Spleen (tissue), 11 donors: ENCODE results near the gene PTPN9. TPM values are rescaled to one million over a fixed set of nuclear protein-coding genes. Genes with fewer than 3 reads are reported as not detected.
"Not testable (repeated sequence)": the region's sequence is repeated elsewhere in the genome, so short reads cannot be mapped to it uniquely, and the experiment has no call there.

Source experiments
- DNase-seq: peaks from one replicate; pipeline ENCODE4 v3.0.0-alpha.2; 2020
- H3K27ac ChIP-seq, 8 donors: fragments of 200-600 bp; sonication (generic) in 7 of 8; 1 replicate in 4 of 8; 2 replicates in 4 of 8; pipeline versions ENCODE4 v1.5.0 to v1.8.0; 2016 to 2021; ENCODE audit warnings: inconsistent platforms in 4 of 8, mild to moderate bottlenecking in 4 of 8, moderate library complexity in 1 of 8
- H3K27me3 ChIP-seq, 7 donors: fragments of 200-600 bp; sonication (generic) in 6 of 7; replicated peaks in 1 of 7; 1 replicate in 4 of 7; 2 replicates in 3 of 7; pipeline versions ENCODE4 v1.5.0 to v1.8.0; 2016 to 2021; ENCODE audit warnings: inconsistent platforms in 3 of 7, mild to moderate bottlenecking in 1 of 7
- H3K36me3 ChIP-seq, 6 donors: fragments of 200-600 bp; sonication (generic) in 5 of 6; 1 replicate in 4 of 6; 2 replicates in 2 of 6; pipeline versions ENCODE4 v1.5.0 to v1.8.0; 2016 to 2021; ENCODE audit warnings: inconsistent platforms in 2 of 6
- H3K4me1 ChIP-seq, 6 donors: fragments of 200-600 bp; sonication (generic) in 5 of 6; 1 replicate in 3 of 6; 2 replicates in 3 of 6; pipeline versions ENCODE4 v1.5.0 to v1.8.0; 2016 to 2021; ENCODE audit warnings: inconsistent platforms in 3 of 6
- H3K4me3 ChIP-seq, 8 donors: fragments of 200-600 bp; sonication (generic) in 7 of 8; 1 replicate in 4 of 8; 2 replicates in 4 of 8; pipeline versions ENCODE4 v1.5.0 to v1.8.0; 2016 to 2021; ENCODE audit warnings: inconsistent platforms in 4 of 8, mild to moderate bottlenecking in 4 of 8, moderate library complexity in 2 of 8
- H3K9me3 ChIP-seq, 8 donors: fragments of 200-600 bp; sonication (generic) in 7 of 8; 1 replicate in 4 of 8; 2 replicates in 4 of 8; pipeline versions ENCODE4 v1.5.0 to v1.8.0; 2016 to 2021; ENCODE audit warnings: inconsistent platforms in 4 of 8
- CTCF ChIP-seq, 11 experiments: fragments of 200-600 bp in 7 of 11; fragments of 450-650 bp in 4 of 11; sonication (generic) in 4 of 11; IDR thresholded peaks in 8 of 11; conservative IDR thresholded peaks in 3 of 11; 1 replicate in 7 of 11; 2 replicates in 4 of 11; pipeline versions ENCODE4 v1.4.0 to v1.8.0; 2016 to 2021; ENCODE audit warnings: antibody characterized with exemption in 11 of 11, inconsistent platforms in 4 of 11, mild to moderate bottlenecking in 1 of 11
- POLR2A ChIP-seq, 3 donors: fragments of 450-650 bp; IDR thresholded peaks; one replicate each; pipeline ENCODE4 v1.5.1; 2017; ENCODE audit warnings: antibody characterized with exemption in 3 of 3, mild to moderate bottlenecking in 1 of 3
- POLR2AphosphoS5 ChIP-seq, 3 donors: sonication (generic); formaldehyde crosslinking; IDR thresholded peaks; one replicate each; pipeline ENCODE4 v1.5.1; 2017; ENCODE audit warnings: antibody characterized with exemption in 3 of 3
- WGBS, 5 donors: extraction: QIAGEN DNeasy Blood & Tissue Kit in 3 of 5; methylation state at CpG; one replicate each; pipeline versions ENCODE4 v1.1.5 to v1.1.7; 2013 to 2018; 5-methylcytosine and 5-hydroxymethylcytosine counted together
- intact Hi-C: fragments of 100-400 bp; cut with DNase I; formaldehyde crosslinking; loops from one replicate; pipeline ENCODE4 v1.15.0; 2023; ENCODE audit warnings: low total_unique reads
- polyA plus RNA-seq, 3 donors: library from polyadenylated mRNA; stranded (reverse); fragments of 200-250 nt; gene quantifications; one replicate each; pipeline ENCODE4 v1.2.1, GENCODE V29; 2013
- total RNA-seq, 7 donors: library from RNA; depleted of rRNA in 3 of 7; stranded (reverse); fragments of >200 nt in 3 of 7; fragmentation: NEBNext Ultra II Directional in 4 of 7; extraction: Animal tissue kit (Norgen Biotek cat#: 25700) in 4 of 7; gene quantifications; one replicate each; pipeline versions ENCODE4 v1.1.0 to v1.2.1, GENCODE V29; 2016 to 2021
- donor health status: healthy with polysubstance abuse.
- donor health status: DM: no; HTN: no; CAD: no; lungs with moderate emphysema.
- donor health status: DM: no; HTN: no; CAD: no.
- donor health status: Bipolar disorder and iron deficiency.
- donor health status: healthy.
- donor health status: DM: no; HTN: no; CAD: no.
- donor health status: DM: yes; HTN: yes; CAD: no.

The PTPN9 gene
- total and polyA plus RNA-seq, 10 donors, result 4.6 to 32.5 (median 22.3) TPM

GRCh38 chr15:75590239-75590638 is 11.1 kb upstream of the PTPN9 start:
- Histone ChIP-seq H3K4me3 (no peak overlapping the region), H3K27ac (no peak overlapping the region), H3K9me3 (no peaks in the 10 kb centered on the region), H3K27me3 (no peaks in the 10 kb centered on the region), H3K36me3 (peaks cover 0 to 64% (median 4%) of the 10 kb centered on the region in 6 donors), H3K4me1 (no peaks in the 10 kb centered on the region)
- DNase-seq, result no peak
- no peak for TF ChIP-seq POLR2A (IDR thresholded peaks at IDR 0.05)
- TF ChIP-seq POLR2AphosphoS5 (IDR thresholded peaks at IDR 0.05), result no peak
- TF ChIP-seq CTCF (IDR thresholded peaks at IDR 0.05 in 8 of 11, conservative IDR thresholded peaks at IDR 0.05 in 3 of 11), result no peak
- 86 to 96% (median 92%) methylated on average over 2 of the region's 2 CpGs for WGBS, 5 donors
- intact Hi-C loops, result no loop called here

GRCh38 chr15:75589071-75589470 is 10.0 kb upstream of the PTPN9 start:
- 94 to 99% (median 95%) methylated on average over 5 of the region's 5 CpGs for WGBS, 5 donors
- H3K36me3 ChIP-seq, result peaks cover 0 to 52% (median 2%) of the 10 kb centered on the region in 6 donors
- H3K9me3 ChIP-seq, result no peaks in the 10 kb centered on the region
- intact Hi-C loops, result no loop called here
- H3K4me3 ChIP-seq, result no peak overlapping the region
- H3K27me3 ChIP-seq, result no peaks in the 10 kb centered on the region
- no peak for DNase-seq
- no peak overlapping the region for H3K27ac ChIP-seq
- TF ChIP-seq POLR2A (IDR thresholded peaks at IDR 0.05) (no peak), POLR2AphosphoS5 (IDR thresholded peaks at IDR 0.05) (no peak), CTCF (IDR thresholded peaks at IDR 0.05 in 8 of 11, conservative IDR thresholded peaks at IDR 0.05 in 3 of 11) (no peak)
- H3K4me1 ChIP-seq, result no peaks in the 10 kb centered on the region

- DNase-seq, H3K9me3 ChIP-seq, H3K27me3 ChIP-seq, H3K4me3 ChIP-seq, H3K4me1 ChIP-seq, intact Hi-C loops, H3K27ac ChIP-seq: not testable (repeated sequence)
- WGBS, 5 donors, result 94 to 98% (median 95%) methylated on average over 5 of the region's 5 CpGs
- H3K36me3 ChIP-seq, result peaks cover 0 to 26% (median 0%) of the 10 kb centered on the region in 6 donors
Measured at GRCh38 chr15:75586422-75586821, 7.3 kb upstream of the PTPN9 start.

- no peaks in the 10 kb centered on the region for H3K27me3 ChIP-seq
- TF ChIP-seq POLR2A (IDR thresholded peaks at IDR 0.05), result no peak
- no peak for TF ChIP-seq POLR2AphosphoS5 (IDR thresholded peaks at IDR 0.05)
- TF ChIP-seq CTCF (IDR thresholded peaks at IDR 0.05 in 8 of 11, conservative IDR thresholded peaks at IDR 0.05 in 3 of 11), result no peak
- H3K4me3 ChIP-seq, result no peak overlapping the region
- intact Hi-C loops, result no loop called here
- H3K27ac ChIP-seq, result no peak overlapping the region
- H3K9me3 ChIP-seq, result no peaks in the 10 kb centered on the region
- peaks cover 0 to 10% (median 7%) of the 10 kb centered on the region in 6 donors for H3K4me1 ChIP-seq
- WGBS, 5 donors, result 63 to 85% (median 76%) methylated on average over 4 of the region's 4 CpGs
- DNase-seq, result no peak
- peaks cover 0 to 12% (median 0%) of the 10 kb centered on the region in 6 donors for H3K36me3 ChIP-seq
Measured at GRCh38 chr15:75584121-75584520, 5.0 kb upstream of the PTPN9 start.

- H3K36me3 ChIP-seq, result peaks cover 0 to 12% (median 0%) of the 10 kb centered on the region in 6 donors
- 71 to 97% (median 88%) methylated on average over 5 of the region's 5 CpGs for WGBS, 5 donors
- no peak overlapping the region for H3K4me3 ChIP-seq
- intact Hi-C loops, result no loop called here
- peaks cover 0 to 10% (median 7%) of the 10 kb centered on the region in 6 donors for H3K4me1 ChIP-seq
- H3K27ac ChIP-seq, result no peak overlapping the region
- H3K9me3 ChIP-seq, result no peaks in the 10 kb centered on the region
- no peak for DNase-seq
- TF ChIP-seq POLR2AphosphoS5 (IDR thresholded peaks at IDR 0.05), result no peak
- TF ChIP-seq POLR2A (IDR thresholded peaks at IDR 0.05), result no peak
- no peak for TF ChIP-seq CTCF (IDR thresholded peaks at IDR 0.05 in 8 of 11, conservative IDR thresholded peaks at IDR 0.05 in 3 of 11)
- H3K27me3 ChIP-seq, result no peaks in the 10 kb centered on the region
Measured at GRCh38 chr15:75583701-75584100, 4.6 kb upstream of the PTPN9 start.

GRCh38 chr15:75582943-75583342 is 3.8 kb upstream of the PTPN9 start:
- DNase-seq, H3K27me3 ChIP-seq, H3K27ac ChIP-seq, H3K36me3 ChIP-seq, H3K4me3 ChIP-seq, intact Hi-C loops, H3K9me3 ChIP-seq: not testable (repeated sequence)
- peaks cover 0 to 15% (median 8%) of the 10 kb centered on the region in 6 donors for H3K4me1 ChIP-seq
- 95 to 98% (median 96%) methylated on average over 5 of the region's 5 CpGs for WGBS, 5 donors
